ENCODE results near the gene PTP4A2.

The PTP4A2 gene

GRCh38 chr1:31865728-31866449, 72.3 kb downstream of the PTP4A2 start:
- DNase-seq (ENCODE audit: low read depth in 1 of 2, low spot score in 1 of 2), result no peak

- DNase-seq (ENCODE audit: low read depth in 1 of 2, low spot score in 1 of 2), result no peak
Measured at GRCh38 chr1:31862071-31862470, 76.1 kb downstream of the PTP4A2 start.

GRCh38 chr1:31861346-31861745, 76.8 kb downstream of the PTP4A2 start:
- no peak for DNase-seq (ENCODE audit: low read depth in 1 of 2, low spot score in 1 of 2)

- DNase-seq (ENCODE audit: low read depth in 1 of 2, low spot score in 1 of 2), result no peak
Measured at GRCh38 chr1:31860581-31860980, 77.6 kb downstream of the PTP4A2 start.

- DNase-seq (ENCODE audit: low read depth in 1 of 2, low spot score in 1 of 2), result no peak
Measured at GRCh38 chr1:31859719-31860118, 78.4 kb downstream of the PTP4A2 start.

- no peak for DNase-seq (ENCODE audit: low read depth in 1 of 2, low spot score in 1 of 2)
Measured at GRCh38 chr1:31859044-31859443, 79.1 kb downstream of the PTP4A2 start.

GRCh38 chr1:31857863-31858262, 80.3 kb downstream of the PTP4A2 start:
- no peak for DNase-seq (ENCODE audit: low read depth in 1 of 2, low spot score in 1 of 2)

Measured in stimulated activated CD4-positive, alpha-beta T cell treated with anti-CD3 and anti-CD28 coated beads, Interleukin-15, amount 100 ng/mL, for 1 hour (primary cell).